Measurements from ENCODE around the gene TUSC2. TPM values are rescaled to one million over a fixed set of nuclear protein-coding genes. Genes with fewer than 3 reads are reported as not detected.

TUSC2 gene
- total and polyA plus RNA-seq, 9 of the 15 experiments (the other 6 are each of a cell fraction or from before 2014, with no cell fraction given) = 2.8 to 67.5 (median 25.8) TPM

DNA sequence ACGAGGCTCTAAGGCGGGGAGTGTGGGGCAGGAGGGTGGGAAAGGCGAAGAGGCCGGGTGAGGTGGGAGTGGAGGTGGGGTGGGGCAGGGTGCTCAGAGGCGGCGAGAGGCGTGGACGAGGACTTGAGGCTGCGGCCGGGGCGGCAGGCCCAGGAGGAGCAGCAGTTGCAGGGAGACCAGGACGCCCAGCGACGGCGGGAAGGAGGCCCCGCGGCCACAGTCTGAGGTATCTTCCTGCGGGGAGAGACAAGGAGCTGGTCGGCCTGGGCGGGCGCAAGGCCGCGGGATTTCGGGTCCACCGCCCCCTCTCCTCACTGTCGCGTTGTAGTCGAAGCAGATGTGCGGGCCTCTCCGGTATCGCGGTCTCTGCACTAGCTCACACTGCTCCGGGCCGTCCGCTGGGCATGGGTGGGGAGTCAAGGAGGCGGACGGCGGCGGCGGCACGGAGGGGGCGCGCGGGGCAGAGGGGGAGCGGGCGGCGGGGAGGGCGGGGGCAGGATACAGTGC is 36.6 kb upstream of the TUSC2 start (continued):
- TF ChIP-seq ZNF551 (CRISPR knock-in tag; IDR thresholded peaks at IDR 0.05) (no peak), CBX5 (IDR thresholded peaks at IDR 0.05; ENCODE audit: borderline replicate concordance, low read depth) (no peak), SP1 (CRISPR knock-in tag; IDR thresholded peaks at IDR 0.05) (no peak), GABPB1 (CRISPR knock-in tag; IDR thresholded peaks at IDR 0.05) (peak; percentile 15; the same call in 1 of the 2 replicates), IFI16 (CRISPR knock-in tag; IDR thresholded peaks at IDR 0.05) (no peak), NR2C1 (IDR thresholded peaks at IDR 0.05) (no peak), NR2C1 (tag; IDR thresholded peaks at IDR 0.05) (no peak), NFXL1 (CRISPR knock-in tag; IDR thresholded peaks at IDR 0.05) (no peak), PURB (CRISPR knock-in tag; IDR thresholded peaks at IDR 0.05; ENCODE audit: low read depth) (no peak), THRB (CRISPR knock-in tag; conservative IDR thresholded peaks at IDR 0.05) (no peak)

GRCh38 chr3:50359760-50360110 is 31.7 kb upstream of the TUSC2 start:
- in situ Hi-C loops (cut with MboI) (no loop called here), intact Hi-C loops (cut with micrococcal nuclease) (loop anchor here (5.0 kb wide), 1 partner anchor 253 kb away; the partner anchor contains the start of gene CISH)
- peaks cover 6% of the 10 kb centered on the region for H3K9me1 ChIP-seq (ENCODE audit: control insufficient read depth, insufficient read depth, low read length)
- DNase-seq (ENCODE audit: extremely low read depth in 1 of 4, low spot score in 3 of 4) = no peak
- ChIA-PET POLR2A (interaction anchor here (0.6 kb wide), 1 partner anchor 10 kb away, joined by 3 read pairs; no protein-coding TSS in a partner anchor), CTCF (ENCODE audit: low intra/inter-chr PET ratio) (no interaction called here)
- H3K4me3 ChIP-seq = peak overlapping the region; percentile 62; the same call in 1 of the 2 replicates
- no peaks in the 10 kb centered on the region for H3K9me3 ChIP-seq (replicated peaks; ENCODE audit: control insufficient read depth, insufficient read depth, low read depth, low read length)
- H3K9ac ChIP-seq (ENCODE audit: insufficient read depth in 1 of 2, low read depth in 2 of 2, low read length in 2 of 2) = peak overlapping the region in 1 of 2 experiments; percentile 66; a peak in 1 of 4 replicates
- peak overlapping the region; percentile 95 for H3K4me2 ChIP-seq (ENCODE audit: insufficient read depth, low read length)
- peaks cover 31% of the 10 kb centered on the region; the same call in 1 of the 2 replicates for H4K20me1 ChIP-seq (replicated peaks; ENCODE audit: control insufficient read depth, insufficient read depth, low read length)
- ATAC-seq = no peak
- no peak overlapping the region; the same call in 2 of the 3 replicates for H3K27ac ChIP-seq (ENCODE audit: extremely low read depth, low read depth, low read length)
- 14% methylated on average over 8 of the region's 8 CpGs for WGBS (ENCODE audit: insufficient coverage, low coverage, missing lambda C conversion rate)
- no TSS peak for BruUV-seq (replicated peaks)
- H3K4me1 ChIP-seq (replicated peaks in 1 of 2; ENCODE audit: control insufficient read depth in 2 of 2, insufficient read depth in 2 of 2, low read length in 2 of 2) = peaks cover 25 to 40% of the 10 kb centered on the region in 2 experiments; a peak in 4 of 5 replicates
- peaks cover 25% of the 10 kb centered on the region; the same call in 2 of the 3 replicates for H3K36me3 ChIP-seq (ENCODE audit: control insufficient read depth, insufficient read depth, low read length)
- H3K27me3 ChIP-seq (ENCODE audit: control insufficient read depth in 2 of 2, insufficient read depth in 2 of 2, low read length in 2 of 2) = no peaks in the 10 kb centered on the region
- peak overlapping the region; percentile 97 for H2AFZ ChIP-seq (ENCODE audit: low read depth, low read length)
- H3K79me2 ChIP-seq (ENCODE audit: control insufficient read depth, insufficient read depth, low read length) = peaks cover 41% of the 10 kb centered on the region
- FAIRE-seq = no peak
- no peak for TF ChIP-seq NR2C2 (CRISPR knock-in tag; IDR thresholded peaks at IDR 0.05)
- peak; percentile 59 for TF ChIP-seq NR2C2 (tag; IDR thresholded peaks at IDR 0.05)
- TF ChIP-seq OTX1 (CRISPR knock-in tag; IDR thresholded peaks at IDR 0.05) = no peak
- 0 out of 2 replicates have a peak, but pooled peaks have one; percentile 29 for TF ChIP-seq NR2F6 (CRISPR knock-in tag; IDR thresholded peaks at IDR 0.05)
- 0 out of 2 replicates have a peak, but pooled peaks have one; percentile 35 for TF ChIP-seq CREB3L1 (IDR thresholded peaks at IDR 0.05; ENCODE audit: borderline replicate concordance, low read depth)
- TF ChIP-seq ZNF639 (CRISPR knock-in tag; conservative IDR thresholded peaks at IDR 0.05 in 1 of 2, IDR thresholded peaks at IDR 0.05 in 1 of 2) = no peak
- peak; percentile 25; the same call in 1 of the 2 replicates for TF ChIP-seq GABPA (tag; conservative IDR thresholded peaks at IDR 0.05; ENCODE audit: low read depth)
- peak; percentile 42; the same call in 1 of the 2 replicates for TF ChIP-seq NFE2 (IDR thresholded peaks at IDR 0.05; ENCODE audit: low read depth)
